GM10266 (cell line): Measurements from ENCODE around the gene PLA2G15.

ENCODE experiments used
- DNase-seq: peaks from one replicate; pipeline ENCODE4 v3.0.0; 2012; ENCODE audit errors: extremely low spot score
- CTCF ChIP-seq: IDR thresholded peaks from 2 replicates; pipeline ENCODE4 v1.5.1; 2012; ENCODE audit warnings: mild to moderate bottlenecking, low read depth; ENCODE audit not compliant: control insufficient read depth, insufficient read depth; ENCODE audit errors: missing control alignments

The PLA2G15 gene

DNA sequence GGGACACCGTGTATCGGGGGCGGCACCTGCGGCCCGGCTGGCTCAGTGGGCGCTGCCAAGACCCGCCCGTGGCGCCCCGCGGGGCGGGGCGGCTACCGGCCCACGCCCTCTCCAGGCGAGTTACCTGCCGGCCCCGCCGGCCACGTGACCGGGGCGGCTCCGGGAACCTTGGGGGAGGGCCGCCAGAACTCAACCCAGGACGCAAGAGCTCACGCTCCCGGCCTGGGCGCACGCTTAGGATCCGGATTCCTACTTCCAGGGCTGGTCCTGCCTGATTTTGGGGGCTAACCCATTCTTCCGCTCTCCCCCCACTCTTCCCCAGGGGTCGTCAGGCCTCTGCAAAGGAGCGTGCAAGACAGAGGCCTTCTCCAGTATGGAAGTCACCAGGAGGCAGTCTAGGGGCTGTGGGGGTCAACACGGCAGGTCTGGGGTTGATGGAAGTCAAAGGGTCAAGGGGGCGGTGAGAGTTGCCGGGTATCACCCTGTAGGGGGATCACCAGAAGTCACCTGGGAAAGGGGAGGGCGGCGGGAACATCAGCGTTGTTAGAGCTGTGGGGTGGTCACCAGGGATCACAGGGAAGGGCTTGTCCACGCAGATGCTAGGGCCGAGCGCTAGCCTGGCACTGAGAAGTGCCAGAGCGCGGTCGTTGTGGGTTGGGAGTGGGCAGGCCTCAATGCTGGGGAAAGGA, 8.9 kb upstream of the PLA2G15 start:
- TF ChIP-seq CTCF: no peak
- DNase-seq: peak; percentile 77

GRCh38 chr16:68236826-68237242, 8.3 kb upstream of the PLA2G15 start:
- peak; percentile 54 for DNase-seq
- TF ChIP-seq CTCF: no peak

DNA sequence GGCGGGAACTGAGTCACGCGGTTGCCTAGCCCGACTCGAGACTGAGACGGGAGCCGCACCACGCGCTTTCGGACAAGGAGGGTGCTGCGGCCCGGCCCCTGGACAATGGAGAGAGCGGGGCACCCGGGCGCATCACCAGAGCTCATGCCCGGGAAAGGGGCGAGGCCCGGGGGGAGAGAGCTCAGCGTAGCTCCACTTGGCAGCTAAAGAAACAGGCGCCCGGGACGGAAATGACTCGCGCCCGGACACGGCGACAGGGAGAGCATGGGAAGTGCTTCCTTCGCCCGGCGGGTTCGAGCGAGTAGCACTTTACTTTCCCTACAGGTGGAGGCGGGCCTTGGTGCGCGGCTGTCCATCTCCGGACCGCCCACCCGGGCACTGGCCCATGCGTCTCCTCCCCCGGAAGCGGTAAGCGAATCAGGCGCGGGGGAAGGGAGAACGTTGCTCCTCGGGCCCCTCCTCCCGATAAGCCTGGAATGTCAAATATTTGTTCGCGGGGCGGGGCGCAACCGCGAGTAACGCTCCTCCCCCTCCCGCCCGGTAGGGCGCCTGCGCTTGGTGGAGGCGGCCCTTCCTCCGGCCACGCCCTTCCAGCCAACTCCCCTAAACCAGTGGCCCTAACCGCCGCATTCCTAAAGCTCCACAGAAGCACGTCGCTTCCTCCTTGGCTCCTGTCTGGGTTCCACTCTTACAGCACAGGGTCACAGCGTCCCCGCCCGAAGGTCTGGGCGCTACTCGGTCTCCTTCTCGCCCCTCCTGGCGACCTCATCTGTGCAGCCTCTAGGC, 7.7 kb upstream of the PLA2G15 start:
- DNase-seq: peak; percentile 98
- TF ChIP-seq CTCF: no peak

DNA sequence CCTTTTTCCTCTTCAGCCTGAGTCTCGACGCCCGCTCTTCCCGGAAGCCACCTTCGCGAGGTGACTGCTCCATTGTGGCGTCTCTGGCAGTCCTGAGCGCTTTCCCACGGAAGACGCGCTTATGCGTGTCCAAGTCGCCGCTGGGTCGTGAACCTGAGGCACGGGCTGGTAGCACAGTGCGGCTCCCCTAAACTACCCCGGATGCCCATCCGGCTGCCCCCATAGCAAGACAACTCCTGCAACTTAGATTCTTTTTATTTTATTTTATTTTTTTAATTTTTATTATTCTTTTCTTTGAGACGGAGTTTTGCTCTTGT, 7.2 kb upstream of the PLA2G15 start:
- DNase-seq: no peak
- no peak for TF ChIP-seq CTCF

DNA sequence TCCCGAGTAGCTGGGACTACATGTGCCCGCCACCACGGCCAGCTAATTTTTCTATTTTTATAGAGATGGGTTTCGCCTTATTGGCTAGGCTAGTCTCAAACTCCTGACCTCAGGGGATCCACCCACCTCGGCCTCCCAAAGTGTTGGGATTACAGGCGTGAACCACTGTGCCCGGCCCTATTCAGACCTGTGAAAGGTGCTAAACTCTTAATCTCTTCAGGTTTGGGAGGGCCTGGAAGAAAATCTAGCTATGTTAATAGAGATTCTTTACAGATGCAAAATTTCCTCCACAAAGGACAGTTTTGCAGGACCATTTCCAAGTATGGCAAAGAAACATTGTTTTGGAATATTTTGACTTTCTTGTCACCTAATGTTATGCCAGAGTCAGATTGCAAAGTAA, 3.1 kb upstream of the PLA2G15 start:
- no peak for TF ChIP-seq CTCF
- DNase-seq: no peak

DNA sequence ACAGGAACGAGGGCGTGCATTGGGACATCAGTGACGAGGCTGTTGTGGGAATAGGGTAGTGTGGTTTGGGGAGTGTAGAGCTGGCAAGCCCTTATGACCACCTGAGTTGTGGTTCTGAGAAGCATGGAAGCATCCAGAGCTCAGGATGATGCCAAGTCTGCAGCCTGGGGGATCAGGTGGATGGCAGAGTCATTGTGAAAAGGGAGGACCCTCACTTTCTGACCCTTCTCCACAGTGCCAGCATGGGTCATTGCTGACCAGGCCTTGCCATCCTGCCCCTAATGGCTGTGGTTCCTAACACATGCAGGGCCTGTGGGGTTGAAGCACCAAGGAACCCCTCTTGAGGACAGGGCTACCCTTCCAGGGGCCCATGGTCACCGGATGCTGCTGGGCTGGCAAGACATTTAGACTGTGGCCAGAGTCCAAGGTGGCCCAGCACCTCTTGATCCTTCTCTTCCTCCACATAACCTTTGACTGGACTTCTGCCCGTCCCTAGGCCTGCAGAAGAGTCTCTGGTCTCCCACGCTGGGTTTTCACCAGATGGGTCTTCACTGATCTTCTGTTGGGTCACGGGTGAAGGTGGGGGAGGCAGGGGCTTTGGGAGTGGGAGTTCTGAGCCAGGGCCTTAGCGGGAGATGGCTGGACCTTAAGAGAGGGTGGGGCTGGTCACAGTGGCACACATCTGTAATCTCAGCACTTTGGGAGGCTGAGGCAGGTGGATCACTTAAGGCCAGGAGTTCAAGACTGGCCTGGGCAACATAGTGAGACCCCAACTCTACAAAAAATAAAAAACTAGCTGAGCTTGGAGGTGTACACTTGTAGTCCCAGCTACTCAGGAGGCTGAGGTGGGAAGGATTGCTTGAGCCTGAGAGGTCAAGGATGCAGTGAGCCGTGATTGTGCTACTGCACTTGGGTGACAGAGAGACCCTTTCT, 2.0 kb upstream of the PLA2G15 start:
- TF ChIP-seq CTCF: no peak
- no peak for DNase-seq
